ENCODE data around the gene GLIS1. TPM values are rescaled to one million over a fixed set of nuclear protein-coding genes. Genes with fewer than 3 reads are reported as not detected.

The GLIS1 gene
- polyA plus RNA-seq, 3 donors: not detected

DNA sequence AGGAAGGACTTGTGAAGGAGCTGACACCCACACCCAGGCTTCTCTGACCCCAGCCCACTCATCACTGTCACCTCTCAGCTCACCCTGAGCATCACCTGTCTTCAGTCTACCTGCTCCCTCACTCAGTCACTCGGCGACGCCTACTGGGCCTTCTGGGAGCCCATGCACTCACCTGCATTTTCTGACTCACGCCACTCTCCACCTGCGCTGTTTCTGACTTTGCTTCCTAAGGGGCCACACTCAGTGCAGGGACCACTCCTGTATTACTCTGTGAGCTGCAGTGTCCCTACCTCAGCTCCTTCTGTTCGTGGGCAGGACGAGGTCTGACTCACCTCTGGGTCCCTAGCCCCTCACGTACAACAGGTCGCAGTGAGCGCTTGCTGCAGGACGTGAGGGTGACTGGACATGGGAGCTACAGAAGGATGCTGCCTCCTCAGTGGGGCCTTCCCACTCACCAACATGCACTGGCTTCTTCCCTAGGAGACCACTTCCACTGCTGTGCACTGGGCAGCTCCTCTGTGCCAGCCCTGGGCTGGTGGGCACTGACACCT is 102.3 kb downstream of the GLIS1 start:
- H3K79me2 ChIP-seq (ENCODE audit: insufficient read depth, low read length): no peaks in the 10 kb centered on the region
- no peak overlapping the region for H3K4me2 ChIP-seq (replicated peaks; ENCODE audit: extremely low read depth, low read length, poor library complexity, severe bottlenecking)
- H3K9me3 ChIP-seq (replicated peaks in 1 of 2; ENCODE audit: control insufficient read depth in 1 of 2, insufficient read depth in 1 of 2, low read length in 2 of 2): no peaks in the 10 kb centered on the region
- no peaks in the 10 kb centered on the region for H3K27me3 ChIP-seq (ENCODE audit: control insufficient read depth in 2 of 2, insufficient read depth in 2 of 2, low read length in 2 of 2)
- Mint-ChIP-seq H3K9me3 (no peaks in the 10 kb centered on the region), H3K36me3 (no peaks in the 10 kb centered on the region), H3K27me3 (ENCODE audit: low read depth in 3 of 3) (peaks cover 2 to 5% (median 3%) of the 10 kb centered on the region in 3 donors), H3K4me3 (no peak overlapping the region), H3K4me1 (no peaks in the 10 kb centered on the region), H3K27ac (no peak overlapping the region)
- H3K4me1 ChIP-seq (ENCODE audit: control insufficient read depth in 1 of 2, insufficient read depth in 2 of 2, low read length in 2 of 2): no peaks in the 10 kb centered on the region
- no peak overlapping the region for H2AFZ ChIP-seq (ENCODE audit: insufficient read depth, low read depth, low read length, poor library complexity, severe bottlenecking)
- H3K4me3 ChIP-seq (replicated peaks in 1 of 3; ENCODE audit: low read depth in 2 of 3, low read length in 3 of 3): no peak overlapping the region
- no peak overlapping the region for H3K9ac ChIP-seq (ENCODE audit: insufficient read depth, low read length, poor library complexity, severe bottlenecking)
- no peaks in the 10 kb centered on the region for H4K20me1 ChIP-seq (ENCODE audit: insufficient read depth, low read length)
- H3K27ac ChIP-seq (ENCODE audit: low read depth in 1 of 2, low read length in 2 of 2): no peak overlapping the region
- no peak for DNase-seq
- 96% methylated on average over 11 of the region's 11 CpGs for WGBS (ENCODE audit: insufficient coverage)
- TF ChIP-seq, protein P1, sequence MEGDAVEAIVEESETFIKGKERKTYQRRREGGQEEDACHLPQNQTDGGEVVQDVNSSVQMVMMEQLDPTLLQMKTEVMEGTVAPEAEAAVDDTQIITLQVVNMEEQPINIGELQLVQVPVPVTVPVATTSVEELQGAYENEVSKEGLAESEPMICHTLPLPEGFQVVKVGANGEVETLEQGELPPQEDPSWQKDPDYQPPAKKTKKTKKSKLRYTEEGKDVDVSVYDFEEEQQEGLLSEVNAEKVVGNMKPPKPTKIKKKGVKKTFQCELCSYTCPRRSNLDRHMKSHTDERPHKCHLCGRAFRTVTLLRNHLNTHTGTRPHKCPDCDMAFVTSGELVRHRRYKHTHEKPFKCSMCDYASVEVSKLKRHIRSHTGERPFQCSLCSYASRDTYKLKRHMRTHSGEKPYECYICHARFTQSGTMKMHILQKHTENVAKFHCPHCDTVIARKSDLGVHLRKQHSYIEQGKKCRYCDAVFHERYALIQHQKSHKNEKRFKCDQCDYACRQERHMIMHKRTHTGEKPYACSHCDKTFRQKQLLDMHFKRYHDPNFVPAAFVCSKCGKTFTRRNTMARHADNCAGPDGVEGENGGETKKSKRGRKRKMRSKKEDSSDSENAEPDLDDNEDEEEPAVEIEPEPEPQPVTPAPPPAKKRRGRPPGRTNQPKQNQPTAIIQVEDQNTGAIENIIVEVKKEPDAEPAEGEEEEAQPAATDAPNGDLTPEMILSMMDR (IDR thresholded peaks at IDR 0.05): no peak
- intact Hi-C loops (cut with micrococcal nuclease): no loop called here
- H3K36me3 ChIP-seq (replicated peaks in 1 of 2; ENCODE audit: control insufficient read depth in 1 of 2, insufficient read depth in 2 of 2, low read length in 2 of 2): no peaks in the 10 kb centered on the region

DNA sequence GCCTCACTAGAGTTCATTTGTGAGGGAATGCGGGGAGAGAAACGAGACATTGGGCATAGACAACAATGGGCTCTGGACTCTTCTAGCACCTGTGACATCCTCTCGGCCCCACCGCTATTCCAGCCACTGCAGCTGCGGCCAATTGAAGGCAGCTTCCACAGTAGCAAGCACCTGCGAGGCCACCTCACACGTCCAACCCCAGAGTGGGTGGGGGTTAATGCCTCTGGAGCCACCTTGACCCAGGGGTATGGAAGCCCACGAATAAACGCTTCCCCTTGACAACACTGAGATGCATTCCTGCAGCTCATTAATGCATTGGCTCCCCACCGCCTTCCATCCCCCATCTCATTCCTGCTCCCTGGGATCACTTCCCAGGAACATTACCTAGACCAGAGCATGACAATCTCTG is 104.4 kb downstream of the GLIS1 start:
- no peak for DNase-seq
- Mint-ChIP-seq H3K27ac (no peak overlapping the region), H3K4me1 (no peaks in the 10 kb centered on the region), H3K9me3 (no peaks in the 10 kb centered on the region), H3K27me3 (ENCODE audit: low read depth in 3 of 3) (peaks cover 2 to 5% (median 3%) of the 10 kb centered on the region in 3 donors), H3K4me3 (no peak overlapping the region), H3K36me3 (no peaks in the 10 kb centered on the region)
- WGBS (ENCODE audit: insufficient coverage): 95% methylated on average over 9 of the region's 10 CpGs
- no peaks in the 10 kb centered on the region for H3K4me1 ChIP-seq (ENCODE audit: control insufficient read depth in 1 of 2, insufficient read depth in 2 of 2, low read length in 2 of 2)
- H2AFZ ChIP-seq (ENCODE audit: insufficient read depth, low read depth, low read length, poor library complexity, severe bottlenecking): no peak overlapping the region
- H3K9me3 ChIP-seq (replicated peaks in 1 of 2; ENCODE audit: control insufficient read depth in 1 of 2, insufficient read depth in 1 of 2, low read length in 2 of 2): no peaks in the 10 kb centered on the region
- H3K9ac ChIP-seq (ENCODE audit: insufficient read depth, low read length, poor library complexity, severe bottlenecking): no peak overlapping the region
- H3K27me3 ChIP-seq (ENCODE audit: control insufficient read depth in 2 of 2, insufficient read depth in 2 of 2, low read length in 2 of 2): no peaks in the 10 kb centered on the region
- intact Hi-C loops (cut with micrococcal nuclease): no loop called here
- H3K79me2 ChIP-seq (ENCODE audit: insufficient read depth, low read length): no peaks in the 10 kb centered on the region
- TF ChIP-seq, protein P1 (IDR thresholded peaks at IDR 0.05): no peak
- H4K20me1 ChIP-seq (ENCODE audit: insufficient read depth, low read length): no peaks in the 10 kb centered on the region
- no peak overlapping the region for H3K4me2 ChIP-seq (replicated peaks; ENCODE audit: extremely low read depth, low read length, poor library complexity, severe bottlenecking)
- H3K36me3 ChIP-seq (replicated peaks in 1 of 2; ENCODE audit: control insufficient read depth in 1 of 2, insufficient read depth in 2 of 2, low read length in 2 of 2): no peaks in the 10 kb centered on the region
- no peak overlapping the region for H3K4me3 ChIP-seq (replicated peaks in 1 of 3; ENCODE audit: low read depth in 2 of 3, low read length in 3 of 3)
- H3K27ac ChIP-seq (ENCODE audit: low read depth in 1 of 2, low read length in 2 of 2): no peak overlapping the region
